ENCODE data around the gene CES4A. TPM values are rescaled to one million over a fixed set of nuclear protein-coding genes. Genes with fewer than 3 reads are reported as not detected.

CES4A gene
- total and polyA plus RNA-seq, 2 of the 13 experiments (the other 11 are each of a cell fraction or from before 2014, with no cell fraction given) = 0.09 to 0.17 TPM

GRCh38 chr16:66961065-66961744 is 27.2 kb upstream of the CES4A start, which contains the start of gene CES3 (continued):
- TF ChIP-seq ATF5 (CRISPR knock-in tag; IDR thresholded peaks at IDR 0.05; ENCODE audit: low read depth) (0 out of 2 replicates have a peak, but pooled peaks have one; percentile 42), ZNF777 (CRISPR knock-in tag; IDR thresholded peaks at IDR 0.05) (peak; percentile 73), ZNF251 (CRISPR knock-in tag; IDR thresholded peaks at IDR 0.05) (no peak), ISX (CRISPR knock-in tag; conservative IDR thresholded peaks at IDR 0.05) (no peak), ZBED4 (CRISPR knock-in tag; IDR thresholded peaks at IDR 0.05; ENCODE audit: borderline replicate concordance) (0 out of 2 replicates have a peak, but pooled peaks have one; percentile 45), DBP (CRISPR knock-in tag; IDR thresholded peaks at IDR 0.05; ENCODE audit: not compliant biosample characterization) (no peak), ZFP91 (CRISPR knock-in tag; IDR thresholded peaks at IDR 0.05; ENCODE audit: borderline replicate concordance) (peak; percentile 61; the same call in 1 of the 2 replicates), PHF5A (CRISPR knock-in tag; IDR thresholded peaks at IDR 0.05; ENCODE audit: low read depth, unreplicated experiment) (no peak), ZC3H4 (CRISPR knock-in tag; IDR thresholded peaks at IDR 0.05; ENCODE audit: borderline replicate concordance) (no peak), KLF15 (CRISPR knock-in tag; IDR thresholded peaks at IDR 0.05; ENCODE audit: borderline replicate concordance) (no peak), CCDC6 (CRISPR knock-in tag; IDR thresholded peaks at IDR 0.05) (peak; percentile 48; the same call in 1 of the 2 replicates), TP53 (CRISPR knock-in tag; conservative IDR thresholded peaks at IDR 0.05) (no peak), MEIS2 (CRISPR knock-in tag; IDR thresholded peaks at IDR 0.05) (no peak; the same call in 1 of the 2 replicates), KDM3A (CRISPR knock-in tag; IDR thresholded peaks at IDR 0.05; ENCODE audit: low read depth) (no peak), RARG (CRISPR knock-in tag; IDR thresholded peaks at IDR 0.05; ENCODE audit: low read depth) (0 out of 2 replicates have a peak, but pooled peaks have one; percentile 75), ZHX1 (CRISPR knock-in tag; IDR thresholded peaks at IDR 0.05; ENCODE audit: low read depth) (no peak), HCFC1 (IDR thresholded peaks at IDR 0.05; ENCODE audit: low read depth, low read length) (no peak), MLX (CRISPR knock-in tag; IDR thresholded peaks at IDR 0.05) (no peak), ZNF331 (CRISPR knock-in tag; IDR thresholded peaks at IDR 0.05) (peak; percentile 63; the same call in 1 of the 2 replicates)
